Esophagus squamous epithelium (tissue), 4 donors: ENCODE measurements around the gene NRXN3.

Source experiments
- CTCF ChIP-seq, 6 experiments: fragments of 450-650 bp in 4 of 6; fragments of 200-600 bp in 2 of 6; sonication (generic) in 2 of 6; IDR thresholded peaks; one replicate each; pipeline ENCODE4 v1.5.1; 2016 to 2019; ENCODE audit warnings: antibody characterized with exemption in 6 of 6, mild to moderate bottlenecking in 4 of 6, moderate library complexity in 4 of 6
- POLR2A ChIP-seq, 4 donors: fragments of 450-650 bp; IDR thresholded peaks; one replicate each; pipeline ENCODE4 v1.6.1; 2017; ENCODE audit warnings: antibody characterized with exemption in 4 of 4, mild to moderate bottlenecking in 4 of 4, moderate library complexity in 3 of 4

DNA sequence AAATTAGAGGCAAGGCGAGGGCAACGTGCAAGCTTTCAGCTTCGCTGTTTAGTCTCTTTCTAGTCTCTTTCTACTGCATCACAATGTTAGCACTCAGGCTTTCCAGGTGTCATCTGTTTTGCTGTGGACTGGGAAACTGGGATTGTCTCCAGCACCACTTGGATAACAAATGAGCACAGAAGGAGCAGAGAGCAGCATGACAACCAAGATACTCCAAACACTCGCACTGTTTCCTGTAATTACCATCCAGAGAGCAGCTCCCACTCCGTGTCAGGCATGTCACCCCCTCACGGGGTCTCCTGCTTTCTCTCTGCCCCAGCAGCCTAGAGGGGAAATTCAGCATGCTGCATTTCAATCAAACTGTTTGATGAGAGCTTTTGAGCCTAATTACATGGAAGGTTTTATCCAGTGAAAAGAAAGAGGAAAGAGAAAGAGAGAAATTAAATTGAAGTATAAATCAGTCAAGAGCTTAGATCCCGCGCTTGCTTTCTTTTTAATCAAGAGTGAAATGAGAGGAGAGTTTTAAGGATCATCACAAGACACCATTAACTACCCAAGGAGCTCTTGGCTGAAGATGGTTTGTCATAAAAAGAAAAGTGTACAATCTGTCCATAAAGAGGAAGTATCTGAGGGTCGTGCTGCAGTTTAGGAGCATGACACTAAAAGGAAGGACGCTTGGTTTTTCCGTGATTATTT is 1123.5 kb downstream of the NRXN3 start:
- no peak for TF ChIP-seq CTCF (IDR thresholded peaks at IDR 0.05)
- TF ChIP-seq POLR2A (IDR thresholded peaks at IDR 0.05) = no peak
